Esophagus muscularis mucosa (tissue), 4 donors: ENCODE data around the gene CELF2.

Experiments
- EP300 ChIP-seq: sonication (generic); formaldehyde crosslinking; IDR thresholded peaks from one replicate; pipeline ENCODE4 v1.6.1; 2017; ENCODE audit warnings: antibody characterized with exemption
- POLR2A ChIP-seq: fragments of 450-650 bp; IDR thresholded peaks from one replicate; pipeline ENCODE4 v1.6.1; 2017; ENCODE audit warnings: antibody characterized with exemption, moderate library complexity, mild to moderate bottlenecking, low read depth
- TF ChIP-seq, protein P1 (sequence below), 3 experiments: fragments of 200-600 bp in 2 of 3; fragments of 450-650 bp in 1 of 3; sonication (generic) in 2 of 3; IDR thresholded peaks; one replicate each; pipeline ENCODE4 v1.5.1; 2017 to 2019; ENCODE audit warnings: antibody characterized with exemption in 3 of 3, mild to moderate bottlenecking in 2 of 3, moderate library complexity in 1 of 3

GRCh38 chr10:11189582-11190376, 172.1 kb downstream of the CELF2 start:
- TF ChIP-seq POLR2A, result no peak
- no peak for TF ChIP-seq EP300
- TF ChIP-seq, protein P1, sequence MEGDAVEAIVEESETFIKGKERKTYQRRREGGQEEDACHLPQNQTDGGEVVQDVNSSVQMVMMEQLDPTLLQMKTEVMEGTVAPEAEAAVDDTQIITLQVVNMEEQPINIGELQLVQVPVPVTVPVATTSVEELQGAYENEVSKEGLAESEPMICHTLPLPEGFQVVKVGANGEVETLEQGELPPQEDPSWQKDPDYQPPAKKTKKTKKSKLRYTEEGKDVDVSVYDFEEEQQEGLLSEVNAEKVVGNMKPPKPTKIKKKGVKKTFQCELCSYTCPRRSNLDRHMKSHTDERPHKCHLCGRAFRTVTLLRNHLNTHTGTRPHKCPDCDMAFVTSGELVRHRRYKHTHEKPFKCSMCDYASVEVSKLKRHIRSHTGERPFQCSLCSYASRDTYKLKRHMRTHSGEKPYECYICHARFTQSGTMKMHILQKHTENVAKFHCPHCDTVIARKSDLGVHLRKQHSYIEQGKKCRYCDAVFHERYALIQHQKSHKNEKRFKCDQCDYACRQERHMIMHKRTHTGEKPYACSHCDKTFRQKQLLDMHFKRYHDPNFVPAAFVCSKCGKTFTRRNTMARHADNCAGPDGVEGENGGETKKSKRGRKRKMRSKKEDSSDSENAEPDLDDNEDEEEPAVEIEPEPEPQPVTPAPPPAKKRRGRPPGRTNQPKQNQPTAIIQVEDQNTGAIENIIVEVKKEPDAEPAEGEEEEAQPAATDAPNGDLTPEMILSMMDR (IDR thresholded peaks at IDR 0.05), result no peak
